Measurements from ENCODE around the gene L2HGDH.

L2HGDH gene

GRCh38 chr14:50225067-50225973, 86.7 kb downstream of the L2HGDH start:
- DNase-seq = no peak

- no peak for DNase-seq
Observed at GRCh38 chr14:50222055-50222613, 89.9 kb downstream of the L2HGDH start.

DNA sequence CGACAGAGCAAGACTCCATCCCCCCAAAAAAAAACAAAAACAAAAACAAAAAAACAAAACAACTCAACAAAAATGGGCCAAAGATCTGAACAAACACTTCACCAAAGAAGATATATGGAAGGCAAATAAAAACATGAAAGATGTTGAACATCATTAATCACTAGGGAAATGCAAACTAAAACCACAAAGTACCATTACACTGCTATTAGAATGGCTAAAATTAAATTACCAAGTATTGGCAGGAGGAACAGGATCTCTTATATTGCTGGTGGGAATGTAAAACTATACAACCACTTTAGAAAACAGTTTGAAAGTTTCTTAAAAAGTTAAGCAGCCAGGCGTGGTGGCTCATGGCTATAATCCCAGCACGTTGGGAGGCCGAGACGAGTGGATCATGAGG, 93.5 kb downstream of the L2HGDH start:
- no peak for DNase-seq

GRCh38 chr14:50215416-50215815, 96.6 kb downstream of the L2HGDH start:
- DNase-seq = no peak

DNA sequence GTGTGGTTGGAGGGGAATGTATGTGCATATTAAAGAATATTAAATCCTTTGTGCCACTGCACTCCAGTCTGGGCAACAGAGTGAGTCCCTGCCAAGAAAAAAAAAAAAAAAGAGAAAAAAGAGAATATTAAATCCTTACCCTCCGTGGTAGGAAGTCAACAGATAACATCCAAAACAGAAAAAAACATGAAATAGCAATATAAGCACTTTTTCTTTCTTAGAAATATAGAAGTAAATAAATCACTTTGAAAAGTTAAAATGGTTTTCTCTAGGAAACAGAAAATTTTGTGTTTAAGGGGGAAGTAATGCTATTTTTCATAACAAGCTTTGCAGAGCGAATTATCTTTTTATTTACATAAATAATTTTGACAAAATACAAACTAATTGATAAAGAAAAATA, 98.2 kb downstream of the L2HGDH start:
- no peak for DNase-seq

DNA sequence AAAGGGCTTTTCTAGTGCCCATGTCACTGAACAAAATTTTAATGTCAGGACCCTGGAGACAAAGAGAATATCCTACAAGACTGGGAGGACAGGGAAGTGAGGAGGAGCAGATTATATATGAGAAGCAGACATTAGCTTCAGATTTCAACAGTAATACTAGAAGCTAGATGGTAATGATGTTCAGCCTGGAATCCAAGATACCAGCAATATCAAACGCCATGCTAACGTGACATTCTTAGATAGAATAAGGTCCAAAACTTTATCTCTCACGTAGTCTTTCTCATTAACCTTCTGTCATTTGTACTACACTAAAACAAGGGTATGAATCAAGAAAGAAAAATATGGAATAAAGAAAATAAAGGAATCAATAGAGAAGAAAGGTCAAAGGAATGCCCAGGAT, 99.3 kb downstream of the L2HGDH start:
- DNase-seq = no peak

DNA sequence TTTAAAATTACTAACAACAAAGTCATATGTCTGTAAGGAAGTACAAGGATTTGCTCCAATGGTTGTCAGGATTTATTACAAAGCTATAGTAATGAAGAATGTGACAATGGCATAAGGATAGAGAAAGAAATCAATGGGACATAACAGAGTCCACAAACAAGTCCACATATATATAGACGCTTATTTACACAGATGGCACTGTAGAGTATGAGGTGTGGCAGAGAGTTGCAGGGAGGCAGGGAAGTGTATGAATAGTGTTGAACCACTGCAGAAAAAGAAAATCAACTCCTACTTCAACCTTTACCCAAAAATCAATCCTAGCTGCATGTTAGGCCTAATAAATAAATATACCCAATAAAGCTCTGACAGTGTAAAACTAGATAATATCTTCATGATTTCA, 102.0 kb downstream of the L2HGDH start:
- no peak for DNase-seq

DNA sequence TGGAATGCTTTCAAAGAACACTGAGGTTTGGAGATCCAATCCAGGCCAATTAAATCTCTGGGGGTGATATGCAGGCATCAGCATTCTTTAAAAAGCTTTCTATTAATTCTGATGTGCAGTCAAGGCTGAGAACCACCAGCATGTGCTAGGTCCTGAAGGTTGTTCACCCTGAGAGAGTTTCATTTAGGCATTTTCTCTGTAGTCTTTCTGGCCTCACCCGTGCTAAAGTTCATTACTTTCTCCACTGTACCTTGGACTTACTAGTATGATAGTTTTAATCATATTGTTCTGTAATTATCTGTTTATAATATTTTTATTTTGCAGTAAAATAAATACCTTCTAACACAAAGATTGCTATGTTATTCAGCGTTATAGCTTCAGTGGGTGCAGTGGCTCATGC, 113.5 kb downstream of the L2HGDH start:
- DNase-seq = no peak

DNA sequence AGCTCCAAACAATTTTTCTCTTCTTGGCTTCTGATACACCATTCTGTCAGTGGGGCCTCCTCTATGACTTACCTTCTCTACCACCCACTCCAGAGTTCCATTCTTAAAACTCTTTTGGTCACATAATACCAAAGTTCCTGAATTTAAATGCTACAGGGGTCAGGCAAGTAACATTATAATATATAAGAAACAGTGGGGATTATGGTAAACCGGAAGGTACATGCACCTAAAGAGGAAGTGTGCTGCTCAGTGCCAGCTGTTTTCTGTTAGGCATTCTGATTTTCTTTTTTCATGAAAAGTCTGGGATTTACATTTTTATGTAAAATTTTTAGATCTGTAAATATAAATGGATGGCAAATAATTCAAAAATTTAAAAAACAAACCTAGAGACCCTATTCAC, 120.5 kb downstream of the L2HGDH start:
- no peak for DNase-seq
